HepG2 (cell line): ENCODE data around the gene CA14. TPM values are rescaled to one million over a fixed set of nuclear protein-coding genes. Genes with fewer than 3 reads are reported as not detected.

Experiments used
- AHDC1 ChIP-seq: sonication (generic); formaldehyde crosslinking; IDR thresholded peaks from 2 replicates; pipeline ENCODE4 v1.5.1; 2020; ENCODE audit warnings: mild to moderate bottlenecking, missing genetic modification reagents, borderline replicate concordance
- BCLAF1 ChIP-seq: fragments of 450-650 bp; IDR thresholded peaks from 2 replicates; pipeline ENCODE4 v1.6.1; 2017; ENCODE audit warnings: mild to moderate bottlenecking
- BRD4 ChIP-seq: sonication (generic); formaldehyde crosslinking; IDR thresholded peaks from 2 replicates; pipeline ENCODE4 v1.4.0; 2020; ENCODE audit warnings: missing genetic modification reagents
- EEA1 ChIP-seq: sonication (generic); formaldehyde crosslinking; IDR thresholded peaks from 2 replicates; pipeline ENCODE4 v1.5.1; 2020; ENCODE audit warnings: mild to moderate bottlenecking, missing genetic modification reagents, borderline replicate concordance
- FOXK2 ChIP-seq: fragments of 450-650 bp; IDR thresholded peaks from 2 replicates; pipeline ENCODE4 v1.6.1; 2016
- HOMEZ ChIP-seq: IDR thresholded peaks from 2 replicates; pipeline ENCODE4 v1.6.1; 2016; ENCODE audit warnings: low read depth
- MEIS1 ChIP-seq: sonication (generic); formaldehyde crosslinking; IDR thresholded peaks from 2 replicates; pipeline ENCODE4 v1.9.0; 2021; ENCODE audit warnings: mild to moderate bottlenecking, missing genetic modification reagents, moderate library complexity, borderline replicate concordance
- NFIB ChIP-seq: sonication (generic); formaldehyde crosslinking; IDR thresholded peaks from 2 replicates; pipeline ENCODE4 v1.9.0; 2021; ENCODE audit warnings: missing genetic modification reagents, mild to moderate bottlenecking, borderline replicate concordance
- PHF21A ChIP-seq: sonication (generic); formaldehyde crosslinking; IDR thresholded peaks from 2 replicates; pipeline ENCODE4 v1.5.0; 2020; ENCODE audit warnings: mild to moderate bottlenecking, missing genetic modification reagents
- RARG ChIP-seq: sonication (generic); formaldehyde crosslinking; IDR thresholded peaks from 2 replicates; pipeline ENCODE4 v1.4.0; 2020; ENCODE audit warnings: low read depth, mild to moderate bottlenecking, missing genetic modification reagents
- SMARCC2 ChIP-seq: fragments of 450-650 bp; IDR thresholded peaks from 2 replicates; pipeline ENCODE4 v1.6.1; 2017; ENCODE audit warnings: antibody characterized with exemption, mild to moderate bottlenecking
- YEATS2 ChIP-seq: sonication (generic); formaldehyde crosslinking; IDR thresholded peaks from 2 replicates; pipeline ENCODE4 v1.4.0; 2020; ENCODE audit warnings: missing genetic modification reagents, borderline replicate concordance
- ZC3H4 ChIP-seq: sonication (generic); formaldehyde crosslinking; IDR thresholded peaks from 2 replicates; pipeline ENCODE4 v1.4.0; 2020; ENCODE audit warnings: missing genetic modification reagents, borderline replicate concordance
- ZNF282 ChIP-seq: fragments of 450-650 bp; IDR thresholded peaks from 2 replicates; pipeline ENCODE4 v1.6.1; 2018; ENCODE audit not compliant: partially characterized antibody
- ZNF382 ChIP-seq: sonication (generic); formaldehyde crosslinking; IDR thresholded peaks from 2 replicates; pipeline ENCODE4 v1.5.0; 2020; ENCODE audit warnings: missing genetic modification reagents, mild to moderate bottlenecking, borderline replicate concordance
- ZNF737 ChIP-seq: sonication (generic); formaldehyde crosslinking; IDR thresholded peaks from 2 replicates; pipeline ENCODE4 v1.5.0; 2020; ENCODE audit warnings: missing genetic modification reagents, mild to moderate bottlenecking, borderline replicate concordance
- ZNF841 ChIP-seq: sonication (generic); formaldehyde crosslinking; IDR thresholded peaks from 2 replicates; pipeline ENCODE4 v1.8.1; 2023; ENCODE audit warnings: missing genetic modification reagents, borderline replicate concordance
- polyA plus RNA-seq, 8 experiments: library from polyadenylated mRNA; depleted of rRNA in 3 of 8; stranded (reverse) in 7 of 8; unstranded in 1 of 8; fragments of >200 nt; fragmentation: Illumina TruSeq in 4 of 8; extraction: Trizol in 4 of 8; gene quantifications; 2 replicates each; pipeline versions ENCODE4 v1.2.1 to v1.2.3, GENCODE V29; 2011 to 2016; ENCODE audit warnings: low read depth in 4 of 8, missing spikeins in 1 of 8, mixed read lengths in 1 of 8; ENCODE audit not compliant: insufficient read depth in 1 of 8
- total RNA-seq, 5 experiments: library from RNA; depleted of rRNA; stranded (reverse); fragments of >200 nt; fragmentation: Illumina TruSeq; extraction: Trizol; gene quantifications; 2 replicates each; pipeline ENCODE4 v1.2.3, GENCODE V29; 2016; ENCODE audit warnings: low read depth in 1 of 5

Gene CA14
- total and polyA plus RNA-seq, 2 of the 13 experiments (the other 11 are each of a cell fraction or from before 2014, with no cell fraction given): 2.4 to 8.5 TPM

DNA sequence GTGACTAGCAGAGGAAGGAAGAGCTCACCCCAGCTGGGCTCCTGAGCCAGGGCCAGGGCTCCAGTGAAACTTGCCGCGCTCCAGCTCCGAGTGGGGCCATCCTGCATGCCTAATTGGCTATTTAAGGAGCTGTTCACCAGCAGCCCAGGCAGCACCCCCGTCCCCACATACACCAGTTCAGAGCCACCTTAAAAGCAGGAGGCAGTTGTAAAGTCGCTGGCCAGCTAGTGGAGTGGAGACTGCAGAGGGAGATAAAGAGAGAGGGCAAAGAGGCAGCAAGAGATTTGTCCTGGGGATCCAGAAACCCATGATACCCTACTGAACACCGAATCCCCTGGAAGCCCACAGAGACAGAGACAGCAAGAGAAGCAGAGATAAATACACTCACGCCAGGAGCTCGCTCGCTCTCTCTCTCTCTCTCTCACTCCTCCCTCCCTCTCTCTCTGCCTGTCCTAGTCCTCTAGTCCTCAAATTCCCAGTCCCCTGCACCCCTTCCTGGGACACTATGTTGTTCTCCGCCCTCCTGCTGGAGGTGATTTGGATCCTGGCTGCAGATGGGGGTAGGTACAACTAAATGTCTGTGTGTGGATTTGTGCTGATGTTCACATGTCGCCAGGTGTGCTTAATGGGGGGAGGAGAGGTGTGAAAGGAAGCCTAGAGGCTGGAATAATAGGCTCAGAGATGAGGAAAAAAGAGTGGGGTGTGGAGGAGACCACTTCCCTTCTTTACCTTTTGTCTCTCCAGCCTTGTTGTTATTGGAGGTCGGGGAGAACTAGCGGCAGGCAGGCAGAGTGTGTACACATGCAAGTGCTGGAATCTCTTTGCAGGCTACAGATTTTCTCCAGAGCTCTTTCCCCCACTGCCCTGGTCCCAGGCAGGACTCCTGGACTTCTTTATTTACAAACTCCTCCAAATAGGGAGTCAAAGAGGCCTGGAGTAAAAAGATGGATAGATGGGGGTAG lies at the start of gene CA14 (continued):
- no peak for TF ChIP-seq AHDC1 (CRISPR knock-in tag)
- TF ChIP-seq EEA1 (CRISPR knock-in tag): no peak
- no peak for TF ChIP-seq ZC3H4 (CRISPR knock-in tag)
- TF ChIP-seq BRD4 (CRISPR knock-in tag): no peak
- no peak for TF ChIP-seq RARG (CRISPR knock-in tag)
- TF ChIP-seq SMARCC2: no peak
- peak; percentile 58; the same call in 1 of the 2 replicates for TF ChIP-seq PHF21A (CRISPR knock-in tag)
- TF ChIP-seq MEIS1: no peak
- no peak for TF ChIP-seq ZNF382
- no peak for TF ChIP-seq HOMEZ (CRISPR knock-in tag)
- TF ChIP-seq NFIB (CRISPR knock-in tag): no peak
- peak; percentile 15; the same call in 1 of the 2 replicates for TF ChIP-seq FOXK2
- TF ChIP-seq YEATS2 (CRISPR knock-in tag): no peak
- TF ChIP-seq ZNF737 (CRISPR knock-in tag): no peak
- no peak for TF ChIP-seq ZNF282
- TF ChIP-seq ZNF841 (CRISPR knock-in tag): no peak
- no peak for TF ChIP-seq BCLAF1
